ENCODE results near the gene IL17REL. TPM values are rescaled to one million over a fixed set of nuclear protein-coding genes. Genes with fewer than 3 reads are reported as not detected.

IL17REL gene
- total RNA-seq, 4 donors from 2014 or later: not detected

- ATAC-seq (ENCODE audit: low FRiP score) (no peak), DNase-seq (ENCODE audit: low spot score) (no peak)
- no peak for TF ChIP-seq CTCF (IDR thresholded peaks at IDR 0.05)
These were observed 21.8 kb upstream of the IL17REL start for GRCh38 chr22:50034126-50035081.

GRCh38 chr22:50032941-50033601, 20.5 kb upstream of the IL17REL start:
- TF ChIP-seq CTCF (IDR thresholded peaks at IDR 0.05): no peak
- ATAC-seq (ENCODE audit: low FRiP score) (no peak), DNase-seq (ENCODE audit: low spot score) (no peak)

GRCh38 chr22:50032109-50032871, 19.7 kb upstream of the IL17REL start:
- TF ChIP-seq CTCF (IDR thresholded peaks at IDR 0.05): no peak
- ATAC-seq (ENCODE audit: low FRiP score) (no peak), DNase-seq (ENCODE audit: low spot score) (no peak)

- DNase-seq (ENCODE audit: low spot score): no peak
- no peak for TF ChIP-seq CTCF (IDR thresholded peaks at IDR 0.05)
- ATAC-seq (ENCODE audit: low FRiP score): no peak
These were observed 18.9 kb upstream of the IL17REL start for GRCh38 chr22:50031189-50032091.

GRCh38 chr22:50030297-50031188, 18.0 kb upstream of the IL17REL start:
- peak in 1 of 3 donors; percentile 58 for TF ChIP-seq CTCF (IDR thresholded peaks at IDR 0.05)
- DNase-seq (ENCODE audit: low spot score) (peak; percentile 45), ATAC-seq (ENCODE audit: low FRiP score) (peak; percentile 78)

Measured in omental fat pad (tissue), 4 donors.